Panc1 (cell line): Measurements from ENCODE around the gene GPSM1. TPM values are rescaled to one million over a fixed set of nuclear protein-coding genes. Genes with fewer than 3 reads are reported as not detected.

Experiments
- ATAC-seq: fragments of 200-7000 bp; cut with Tn5 transposase; 2 replicates; pipeline ENCODE4 v1.9.1; 2020; ENCODE audit warnings: mild to moderate bottlenecking, moderate library complexity
- BruUV-seq: library from RNA; stranded (reverse); fragments of 400-500 nt; replicated peaks from 2 replicates; lab custom pipeline; 2021; lab: Mats Ljungman, UMichigan
- CTCF ChIA-PET: fragments of 300-600 bp; sonication (Branson Sonifier 250); formaldehyde crosslinking; loops from one replicate; lab custom pipeline; 2022; ENCODE audit warnings: antibody characterized with exemption; lab: Charles Lee
- POLR2A ChIA-PET: fragments of 300-600 bp; sonication (Branson Sonifier 250); formaldehyde crosslinking; loops from one replicate; lab custom pipeline; 2022; ENCODE audit warnings: antibody characterized with exemption; lab: Charles Lee
- DNase-seq: peaks from one replicate; pipeline ENCODE4 v3.0.0-alpha.2; 2010; ENCODE audit warnings: low read depth, low spot score
- H3K27ac ChIP-seq: 2 replicates; pipeline ENCODE4 v1.5.1; 2011; ENCODE audit warnings: mild to moderate bottlenecking, low read length, inconsistent platforms
- H3K27me3 ChIP-seq: fragments of 200-500 bp; sonication (Bioruptor generic); 2 replicates; pipeline ENCODE4 v1.6.0; 2014; ENCODE audit warnings: low read length, inconsistent platforms; ENCODE audit not compliant: control insufficient read depth, insufficient read depth
- H3K36me3 ChIP-seq: fragments of 200-500 bp; sonication (Bioruptor generic); 2 replicates; pipeline ENCODE4 v1.5.1; 2014; ENCODE audit warnings: inconsistent platforms, mild to moderate bottlenecking, low read length, moderate library complexity; ENCODE audit not compliant: control insufficient read depth, insufficient read depth
- H3K4me1 ChIP-seq: 2 replicates; pipeline ENCODE4 v1.5.1; 2011; ENCODE audit warnings: inconsistent platforms, mild to moderate bottlenecking, low read length, moderate library complexity; ENCODE audit not compliant: control insufficient read depth, insufficient read depth
- H3K4me3 ChIP-seq, 2 experiments: 2 replicates each; pipeline ENCODE4 v1.5.1; 2011 to 2012; ENCODE audit warnings: low read depth in 2 of 2, low read length in 2 of 2, mild to moderate bottlenecking in 2 of 2, inconsistent platforms in 1 of 2, moderate library complexity in 1 of 2
- H3K9me3 ChIP-seq: fragments of 200-500 bp; sonication (Bioruptor generic); 2 replicates; pipeline ENCODE4 v1.5.1; 2014; ENCODE audit warnings: low read depth, mild to moderate bottlenecking, inconsistent platforms, low read length, moderate library complexity; ENCODE audit not compliant: control insufficient read depth, insufficient read depth
- CTCF ChIP-seq: fragments of 450-650 bp; IDR thresholded peaks from 2 replicates; pipeline ENCODE4 v1.5.1; 2017; ENCODE audit warnings: mild to moderate bottlenecking
- POLR2AphosphoS5 ChIP-seq: IDR thresholded peaks from 2 replicates; pipeline ENCODE4 v1.6.1; 2012; ENCODE audit warnings: mild to moderate bottlenecking, low read depth, low read length, moderate library complexity
- REST ChIP-seq, 2 experiments: IDR thresholded peaks; 2 replicates each; pipeline ENCODE4 v1.6.1; 2011 to 2012; ENCODE audit warnings: low read depth in 2 of 2, control low read depth in 1 of 2, low read length in 1 of 2, mild to moderate bottlenecking in 1 of 2, moderate library complexity in 1 of 2; ENCODE audit not compliant: insufficient read depth in 1 of 2
- SIN3A ChIP-seq: IDR thresholded peaks from 2 replicates; pipeline ENCODE4 v1.6.1; 2012; ENCODE audit warnings: low read depth, mild to moderate bottlenecking, low read length, moderate library complexity, borderline replicate concordance; ENCODE audit not compliant: insufficient read depth
- TCF7L2 ChIP-seq: IDR thresholded peaks from 2 replicates; pipeline ENCODE4 v1.6.1; 2011; ENCODE audit warnings: mild to moderate bottlenecking, low read depth, low read length, inconsistent platforms
- in situ Hi-C: cut with HindIII; loops from 2 replicates; pipeline ENCODE4 v1.10.0; 2016; ENCODE audit warnings: low sequenced_read_pairs, low pct_unique_long_range_greater_than_20kb
- intact Hi-C: fragments of 100-400 bp; cut with micrococcal nuclease; formaldehyde crosslinking; loops from one replicate; pipeline ENCODE4 v1.10.0; 2022; ENCODE audit not compliant: unreplicated experiment
- total RNA-seq: library from RNA; stranded (reverse); gene quantifications from one replicate; pipeline ENCODE4 v1.2.1, GENCODE V29; 2021; ENCODE audit not compliant: unreplicated experiment

Gene GPSM1
- total RNA-seq, 1 experiment from 2014 or later: 14.2 TPM

- DNase-seq (no peak), ATAC-seq (no peak)
- in situ Hi-C loops (no loop called here), intact Hi-C loops (no loop called here)
- Histone ChIP-seq H3K4me1 (no peaks in the 10 kb centered on the region), H3K4me3 (no peak overlapping the region), H3K27ac (no peak overlapping the region), H3K36me3 (no peaks in the 10 kb centered on the region), H3K9me3 (no peaks in the 10 kb centered on the region), H3K27me3 (no peaks in the 10 kb centered on the region)
- POLR2A ChIA-PET: no interaction called here
- TF ChIP-seq TCF7L2 (no peak), POLR2AphosphoS5 (no peak), REST (IDR thresholded peaks at IDR 0.05; ENCODE audit: insufficient read depth in 1 of 2, low read depth in 2 of 2, low read length in 1 of 2) (no peak), CTCF (no peak), SIN3A (no peak)
- CTCF ChIA-PET: no interaction called here
- no TSS peak for BruUV-seq
Observed at GRCh38 chr9:136387217-136387616, 59.9 kb downstream of the GPSM1 start.

GRCh38 chr9:136389396-136389795 is 62.1 kb downstream of the GPSM1 start:
- Histone ChIP-seq H3K4me3 (no peak overlapping the region), H3K9me3 (no peaks in the 10 kb centered on the region), H3K36me3 (no peaks in the 10 kb centered on the region; the same call in 1 of the 2 replicates), H3K27me3 (no peaks in the 10 kb centered on the region), H3K4me1 (no peaks in the 10 kb centered on the region), H3K27ac (no peak overlapping the region)
- BruUV-seq: no TSS peak
- CTCF ChIA-PET: no interaction called here
- intact Hi-C loops (no loop called here), in situ Hi-C loops (no loop called here)
- no peak for ATAC-seq
- no peak for DNase-seq
- POLR2A ChIA-PET: no interaction called here
- no peak for TF ChIP-seq TCF7L2
- TF ChIP-seq CTCF: no peak
- TF ChIP-seq POLR2AphosphoS5: no peak
- no peak for TF ChIP-seq SIN3A
- TF ChIP-seq REST (IDR thresholded peaks at IDR 0.05; ENCODE audit: insufficient read depth in 1 of 2, low read depth in 2 of 2, low read length in 1 of 2): no peak
